Mucosa of stomach (tissue), 1 donor: ENCODE data around the gene CCKAR.
"Not testable (repeated sequence)": the region's sequence is repeated elsewhere in the genome, so short reads cannot be mapped to it uniquely, and the experiment has no call there.

Experiments
- H3K27me3 ChIP-seq: one replicate; pipeline ENCODE4 v1.7.0; 2013; ENCODE audit warnings: mild to moderate bottlenecking, low read length; ENCODE audit not compliant: control insufficient read depth, insufficient read depth
- H3K36me3 ChIP-seq: one replicate; pipeline ENCODE4 v1.7.0; 2013; ENCODE audit warnings: low read length; ENCODE audit not compliant: control insufficient read depth, insufficient read depth
- H3K4me1 ChIP-seq: one replicate; pipeline ENCODE4 v1.7.0; 2013; ENCODE audit warnings: mild to moderate bottlenecking, low read length; ENCODE audit not compliant: control insufficient read depth, insufficient read depth
- H3K4me3 ChIP-seq: one replicate; pipeline ENCODE4 v1.7.0; 2013; ENCODE audit warnings: low read length
- H3K9ac ChIP-seq: one replicate; pipeline ENCODE4 v1.7.0; 2013; ENCODE audit warnings: mild to moderate bottlenecking, low read length, moderate library complexity
- H3K9me3 ChIP-seq: one replicate; pipeline ENCODE4 v1.7.0; 2013; ENCODE audit warnings: mild to moderate bottlenecking, low read length, moderate library complexity; ENCODE audit not compliant: control insufficient read depth
- donor health status: Pancreatic carcinoma.

The CCKAR gene

GRCh38 chr4:26510334-26510964 is 20.2 kb upstream of the CCKAR start:
- Histone ChIP-seq H3K9ac (no peak overlapping the region), H3K4me3 (no peak overlapping the region), H3K9me3 (no peaks in the 10 kb centered on the region), H3K36me3 (no peaks in the 10 kb centered on the region), H3K4me1 (no peaks in the 10 kb centered on the region), H3K27me3 (no peaks in the 10 kb centered on the region)

DNA sequence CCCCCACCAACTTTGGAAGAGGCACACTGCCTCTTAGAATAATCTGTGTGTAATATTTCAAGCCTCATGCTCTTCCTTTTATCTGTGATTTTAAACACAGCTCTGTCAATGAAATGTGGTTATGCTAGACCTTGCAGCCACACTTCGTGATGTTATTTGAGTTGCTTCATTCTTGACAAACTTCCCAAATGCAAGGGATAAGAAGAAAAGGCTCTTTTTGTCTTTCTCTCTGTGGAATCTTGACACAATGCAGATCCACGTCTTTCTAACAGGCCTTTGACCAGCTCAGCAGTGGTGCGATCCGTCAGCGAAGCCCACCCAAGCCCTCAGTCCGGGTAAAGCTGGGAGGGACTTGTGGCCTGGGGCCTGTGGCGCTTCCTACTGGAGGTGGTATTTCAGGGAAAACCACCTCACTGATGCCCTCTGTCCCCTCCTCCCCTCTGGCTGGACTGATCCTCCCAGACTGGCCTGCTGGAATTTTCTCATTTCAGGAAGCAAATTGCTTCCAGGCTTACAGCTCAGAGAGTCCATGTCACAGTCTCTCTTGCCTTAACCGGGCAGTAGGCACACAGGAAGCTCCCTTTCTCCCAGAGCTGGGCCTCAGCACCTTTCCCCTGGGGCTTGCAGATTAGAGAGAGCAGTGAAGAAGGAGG is 19.5 kb upstream of the CCKAR start:
- Histone ChIP-seq H3K9ac (no peak overlapping the region), H3K36me3 (no peaks in the 10 kb centered on the region), H3K4me3 (no peak overlapping the region), H3K4me1 (no peaks in the 10 kb centered on the region), H3K27me3 (no peaks in the 10 kb centered on the region), H3K9me3 (no peaks in the 10 kb centered on the region)

DNA sequence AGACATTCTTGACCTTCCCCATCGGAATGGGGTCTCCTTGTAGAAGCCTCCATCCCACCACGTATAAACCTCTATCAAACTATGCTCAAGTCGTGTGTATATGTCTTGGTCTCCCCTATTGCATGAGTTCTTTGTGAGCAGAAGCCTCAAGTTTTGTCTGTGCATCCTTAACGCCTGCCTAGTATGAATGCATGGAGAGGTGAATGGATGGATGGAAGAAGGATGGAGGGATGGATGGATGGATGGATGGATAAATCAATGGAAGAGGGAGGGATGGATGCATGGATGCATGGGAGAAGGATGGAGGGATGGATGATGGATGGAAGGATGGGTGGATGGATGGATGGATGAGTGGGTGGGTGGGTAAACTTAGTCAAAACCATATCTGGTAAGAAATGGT is 17.0 kb upstream of the CCKAR start:
- Histone ChIP-seq H3K9me3 (no peaks in the 10 kb centered on the region), H3K27me3 (no peaks in the 10 kb centered on the region), H3K9ac (no peak overlapping the region), H3K36me3 (no peaks in the 10 kb centered on the region), H3K4me3 (no peak overlapping the region), H3K4me1 (no peaks in the 10 kb centered on the region)

DNA sequence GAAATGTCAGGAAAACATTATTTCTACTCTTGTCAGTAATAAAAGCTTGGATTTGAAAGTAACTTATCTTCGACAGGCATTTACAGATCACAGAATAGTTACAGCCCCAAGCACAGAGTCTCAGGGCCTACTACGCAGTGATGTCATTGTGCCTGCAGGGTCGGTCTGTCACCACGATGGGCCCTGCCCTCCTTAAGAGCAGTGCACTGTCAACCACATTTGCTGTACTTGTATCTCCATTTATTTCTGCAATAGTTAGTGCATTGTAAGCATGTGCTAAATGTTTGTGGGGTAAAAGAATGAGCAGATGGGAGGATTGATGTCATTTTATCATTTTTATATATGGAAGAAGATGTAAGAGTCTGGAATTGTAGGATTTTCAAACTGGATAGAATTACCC is 13.6 kb upstream of the CCKAR start:
- Histone ChIP-seq H3K4me1 (no peaks in the 10 kb centered on the region), H3K9me3 (no peaks in the 10 kb centered on the region), H3K9ac (no peak overlapping the region), H3K4me3 (no peak overlapping the region), H3K27me3 (peaks cover 4% of the 10 kb centered on the region), H3K36me3 (no peaks in the 10 kb centered on the region)

- peaks cover 4% of the 10 kb centered on the region for H3K27me3 ChIP-seq
- H3K4me3 ChIP-seq = no peak overlapping the region
- no peaks in the 10 kb centered on the region for H3K9me3 ChIP-seq
- H3K9ac ChIP-seq = no peak overlapping the region
- no peaks in the 10 kb centered on the region for H3K36me3 ChIP-seq
- no peaks in the 10 kb centered on the region for H3K4me1 ChIP-seq
Measured at GRCh38 chr4:26503427-26503826, 13.1 kb upstream of the CCKAR start.

- H3K27me3 ChIP-seq, H3K4me3 ChIP-seq, H3K9ac ChIP-seq, H3K4me1 ChIP-seq, H3K9me3 ChIP-seq, H3K36me3 ChIP-seq: not testable (repeated sequence)
Measured at GRCh38 chr4:26500565-26500999, 10.3 kb upstream of the CCKAR start.

GRCh38 chr4:26496207-26496783 is 6.0 kb upstream of the CCKAR start:
- no peaks in the 10 kb centered on the region for H3K36me3 ChIP-seq
- no peak overlapping the region for H3K9ac ChIP-seq
- no peak overlapping the region for H3K4me3 ChIP-seq
- no peaks in the 10 kb centered on the region for H3K9me3 ChIP-seq
- peaks cover 10% of the 10 kb centered on the region for H3K27me3 ChIP-seq
- H3K4me1 ChIP-seq = no peaks in the 10 kb centered on the region

- Histone ChIP-seq H3K27me3 (peaks cover 37% of the 10 kb centered on the region), H3K4me3 (no peak overlapping the region), H3K9me3 (no peaks in the 10 kb centered on the region), H3K4me1 (no peaks in the 10 kb centered on the region), H3K9ac (no peak overlapping the region), H3K36me3 (no peaks in the 10 kb centered on the region)
Measured at GRCh38 chr4:26493461-26493860, 3.2 kb upstream of the CCKAR start.

DNA sequence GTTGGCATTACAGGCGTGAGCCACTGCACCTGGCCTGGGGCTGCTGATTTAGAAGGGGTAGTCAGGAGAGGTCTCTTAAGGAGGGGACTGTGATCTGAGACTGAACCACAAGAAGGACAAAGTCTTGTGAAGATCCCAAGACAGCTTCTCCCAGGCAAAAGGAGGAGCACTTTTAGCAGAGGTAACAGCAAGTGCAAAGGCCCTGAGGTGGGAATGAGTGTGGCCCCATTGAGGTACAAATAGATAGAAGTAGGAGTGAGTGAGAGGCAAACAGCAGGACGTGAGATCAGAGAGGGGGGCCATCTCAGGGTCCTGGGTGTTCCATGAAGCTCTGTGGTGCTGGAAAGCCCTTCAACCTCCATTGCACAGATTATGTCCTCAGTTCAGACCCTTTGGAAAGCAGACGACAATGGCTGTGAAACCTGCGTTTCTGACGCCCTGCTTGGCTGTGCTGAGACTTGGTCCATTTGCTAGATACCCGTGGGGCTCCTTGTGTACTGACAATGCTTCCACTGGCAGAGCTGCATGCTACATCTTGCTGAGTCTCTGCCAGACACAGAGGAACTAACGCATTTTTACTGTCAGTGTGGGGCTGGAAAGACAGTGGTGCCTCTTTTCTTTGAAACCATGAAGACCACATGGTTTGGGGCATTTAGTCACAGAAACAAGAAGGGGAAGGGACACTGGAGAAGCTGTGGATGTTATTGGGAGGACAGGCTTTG is 1.3 kb upstream of the CCKAR start:
- H3K9ac ChIP-seq = no peak overlapping the region
- H3K27me3 ChIP-seq = peaks cover 45% of the 10 kb centered on the region
- H3K4me1 ChIP-seq = no peaks in the 10 kb centered on the region
- H3K4me3 ChIP-seq = no peak overlapping the region
- no peaks in the 10 kb centered on the region for H3K36me3 ChIP-seq
- no peaks in the 10 kb centered on the region for H3K9me3 ChIP-seq

DNA sequence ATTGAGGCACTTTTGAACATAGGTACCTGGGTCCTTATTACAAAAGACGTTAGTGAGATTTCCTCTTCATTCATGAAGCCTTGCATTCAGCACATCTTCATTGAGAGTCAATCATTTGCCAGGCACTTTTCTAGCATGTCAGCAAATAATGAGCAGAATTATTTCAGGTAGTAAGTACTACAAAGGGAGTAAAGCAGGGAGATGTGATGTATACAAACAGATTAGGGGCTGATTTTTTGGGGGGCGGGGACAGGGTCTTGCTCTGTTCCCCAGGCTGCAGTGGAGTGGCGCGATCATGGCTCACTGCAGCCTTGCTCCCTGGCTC is 638 bp upstream of the CCKAR start:
- Histone ChIP-seq H3K27me3 (peaks cover 45% of the 10 kb centered on the region), H3K9ac (no peak overlapping the region), H3K4me3 (no peak overlapping the region), H3K36me3 (no peaks in the 10 kb centered on the region), H3K9me3 (no peaks in the 10 kb centered on the region), H3K4me1 (no peaks in the 10 kb centered on the region)

DNA sequence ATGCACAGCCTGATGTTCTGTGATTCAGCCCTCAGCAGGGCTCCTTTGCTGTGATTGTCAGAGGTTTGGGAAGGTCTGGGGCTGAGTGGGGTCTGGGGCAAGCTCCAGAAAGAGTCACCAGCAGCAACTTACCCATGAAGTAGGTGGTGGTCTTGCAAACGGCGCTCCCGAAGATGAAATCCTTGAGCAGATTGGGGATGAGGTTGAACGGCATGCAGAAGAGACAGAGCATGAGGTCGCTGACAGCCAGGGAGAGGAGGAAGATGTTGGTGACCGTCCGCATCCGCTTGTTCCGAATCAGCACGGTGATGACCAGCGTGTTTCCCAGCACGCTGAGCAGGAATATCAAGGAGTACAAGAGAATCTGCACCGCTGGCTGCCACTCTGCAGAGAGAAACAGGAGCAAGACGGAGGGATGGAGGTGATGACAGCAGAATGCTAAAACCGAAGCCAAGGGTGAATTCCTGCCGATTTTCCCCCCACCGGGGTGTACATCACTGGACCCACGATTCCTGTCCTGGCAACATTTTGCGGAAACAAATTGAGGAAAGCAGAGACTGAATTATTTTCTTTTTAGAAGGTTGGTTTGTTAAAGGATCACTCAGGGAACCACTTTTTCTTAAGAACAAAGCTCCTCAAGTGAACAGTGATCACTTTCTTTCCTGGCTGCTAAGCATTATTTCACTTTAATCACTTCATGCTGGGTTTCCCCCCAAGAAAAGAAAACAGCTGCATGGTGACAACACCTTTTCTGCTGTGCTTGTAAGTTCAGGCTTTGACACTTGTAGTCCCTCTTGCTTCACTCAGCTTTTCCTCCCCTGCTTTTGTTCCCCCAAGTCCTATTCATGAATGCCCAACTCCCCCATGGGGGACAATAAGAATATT is 941 bp downstream of the CCKAR start:
- H3K4me3 ChIP-seq = no peak overlapping the region
- H3K9ac ChIP-seq = no peak overlapping the region
- H3K4me1 ChIP-seq = no peaks in the 10 kb centered on the region
- no peaks in the 10 kb centered on the region for H3K36me3 ChIP-seq
- no peaks in the 10 kb centered on the region for H3K9me3 ChIP-seq
- H3K27me3 ChIP-seq = peaks cover 53% of the 10 kb centered on the region
